IgD-negative memory B cell (primary cell): Measurements from ENCODE around the gene ARL4D. TPM values are rescaled to one million over a fixed set of nuclear protein-coding genes. Genes with fewer than 3 reads are reported as not detected.
A peak's percentile ranks its signal among the peaks of the same experiment; 100 is the strongest.
"Not testable (repeated sequence)": the region's sequence is repeated elsewhere in the genome, so short reads cannot be mapped to it uniquely, and the experiment has no call there.

ENCODE experiments used
- H3K27ac Mint-ChIP-seq, 3 donors: one replicate each; pipeline ENCODE4 v1.8.0; 2020 to 2022; ENCODE audit warnings: mild to moderate bottlenecking in 3 of 3, mixed read lengths in 3 of 3, moderate library complexity in 1 of 3
- H3K27me3 Mint-ChIP-seq: one replicate; pipeline ENCODE4 v1.8.0; 2021; ENCODE audit warnings: mixed read lengths
- H3K36me3 Mint-ChIP-seq: one replicate; pipeline ENCODE4 v1.8.0; 2020; ENCODE audit warnings: mild to moderate bottlenecking, mixed read lengths
- H3K4me1 Mint-ChIP-seq, 3 donors: one replicate each; pipeline ENCODE4 v1.8.0; 2020 to 2022; ENCODE audit warnings: mixed read lengths in 3 of 3, mild to moderate bottlenecking in 1 of 3
- H3K4me3 Mint-ChIP-seq, 4 donors: one replicate each; pipeline ENCODE4 v1.8.0; 2020 to 2022; ENCODE audit warnings: mild to moderate bottlenecking in 4 of 4, mixed read lengths in 4 of 4, moderate library complexity in 3 of 4
- H3K9me3 Mint-ChIP-seq, 3 donors: one replicate each; pipeline ENCODE4 v1.8.0; 2020 to 2021; ENCODE audit warnings: mixed read lengths in 3 of 3, mild to moderate bottlenecking in 1 of 3
- polyA plus RNA-seq: library from polyadenylated mRNA; unstranded; fragments of 300-500 nt; fragmentation: Illumina TruSeq; gene quantifications from one replicate; pipeline ENCODE4 v1.2.3, GENCODE V29; 2021

Gene ARL4D
- polyA plus RNA-seq, 1 donor from 2014 or later: 3.4 TPM

DNA sequence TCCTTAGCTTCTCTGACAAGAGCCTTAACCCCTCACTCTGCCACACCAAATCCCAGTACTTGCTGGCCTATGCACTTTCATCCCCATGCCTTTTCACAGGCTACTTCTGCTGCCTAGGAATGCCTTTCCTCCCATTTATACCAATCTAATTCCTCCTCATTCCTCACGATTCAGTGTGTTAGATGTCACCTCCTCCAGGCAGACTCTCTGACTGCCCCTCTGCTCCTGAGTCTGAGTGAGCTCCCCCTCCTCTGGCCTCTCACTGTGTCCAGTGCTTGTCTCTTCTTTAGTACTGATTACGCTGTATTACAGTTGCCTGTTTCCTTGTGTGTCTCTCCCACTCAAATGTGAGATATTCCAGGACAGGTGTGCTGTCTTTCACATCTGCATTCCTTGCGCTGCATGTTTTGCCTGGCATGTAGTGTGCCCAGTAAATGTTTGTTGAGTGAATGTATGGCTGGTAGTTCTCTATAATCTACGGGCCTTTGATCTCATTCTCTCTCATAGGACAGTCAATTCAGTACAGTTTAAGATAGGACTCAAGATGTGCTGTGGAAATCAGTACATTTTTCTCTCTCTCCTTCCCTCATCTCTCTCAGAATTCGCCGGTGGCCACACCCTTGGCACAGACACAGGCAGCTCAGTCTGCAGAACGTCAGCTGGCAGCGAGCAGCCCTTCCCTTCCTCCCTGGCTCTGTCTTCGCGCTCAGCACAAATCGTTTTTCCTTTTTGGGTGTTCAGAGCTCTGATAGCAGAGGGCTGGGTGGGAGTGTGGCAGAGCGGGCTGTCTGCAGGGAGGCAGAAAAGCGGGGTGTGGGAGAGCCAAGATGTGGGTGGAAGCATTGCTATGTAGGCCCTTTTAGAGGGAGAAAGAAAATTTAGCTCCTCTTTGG is 18.5 kb downstream of the ARL4D start:
- Mint-ChIP-seq H3K4me1 (peaks cover 0 to 1% (median 0%) of the 10 kb centered on the region in 3 donors), H3K4me3 (no peak overlapping the region), H3K9me3 (no peaks in the 10 kb centered on the region), H3K27ac (no peak overlapping the region), H3K27me3 (peaks cover 19% of the 10 kb centered on the region), H3K36me3 (peaks cover 2% of the 10 kb centered on the region)

DNA sequence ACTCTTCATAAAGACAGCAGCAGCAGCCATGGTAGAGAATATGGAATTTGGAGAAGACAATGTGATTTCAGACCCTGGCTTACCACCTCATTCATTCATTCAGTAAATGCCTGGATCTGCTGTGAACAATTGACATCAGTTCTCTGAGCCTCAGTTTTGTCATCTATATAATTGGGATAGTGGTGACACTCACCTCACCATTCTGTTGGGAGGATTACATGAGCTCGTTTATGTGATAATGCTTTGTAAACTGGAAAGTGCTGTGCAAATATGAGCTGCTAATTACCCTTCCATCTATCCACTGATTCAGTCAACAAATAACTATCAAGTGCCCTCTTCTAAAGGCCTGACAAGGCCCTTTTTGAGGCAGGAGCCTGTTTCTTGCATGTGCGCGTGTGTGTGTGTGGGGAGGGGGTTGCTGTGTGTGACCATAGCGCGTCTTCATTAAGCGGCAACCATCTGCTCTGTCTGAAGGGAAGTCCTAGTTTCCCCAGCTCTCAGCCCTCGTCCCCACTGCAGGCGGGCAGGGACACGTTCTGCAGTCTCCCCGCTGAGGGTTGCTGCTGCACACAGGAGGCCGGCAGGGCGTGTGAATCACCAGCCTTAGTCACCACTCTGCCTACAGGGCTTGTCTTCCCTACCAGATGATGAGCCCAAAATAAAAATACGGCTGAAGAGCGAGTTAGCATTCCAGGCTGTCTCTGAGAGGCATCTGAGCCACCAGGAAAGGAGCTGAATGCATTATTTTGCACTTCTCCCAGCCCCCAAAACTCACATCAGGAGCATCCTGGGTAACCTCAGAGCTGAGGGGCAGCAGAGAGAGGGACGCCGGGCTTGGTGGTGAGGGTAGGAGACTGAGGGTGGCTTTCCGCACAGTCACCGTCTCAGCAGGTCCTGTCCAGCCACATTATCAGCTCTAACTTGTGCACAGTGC is 19.9 kb downstream of the ARL4D start:
- no peaks in the 10 kb centered on the region for H3K9me3 Mint-ChIP-seq
- peaks cover 19% of the 10 kb centered on the region for H3K27me3 Mint-ChIP-seq
- peaks cover 0 to 1% (median 0%) of the 10 kb centered on the region in 3 donors for H3K4me1 Mint-ChIP-seq
- no peak overlapping the region for H3K27ac Mint-ChIP-seq
- peaks cover 2% of the 10 kb centered on the region for H3K36me3 Mint-ChIP-seq
- no peak overlapping the region for H3K4me3 Mint-ChIP-seq

DNA sequence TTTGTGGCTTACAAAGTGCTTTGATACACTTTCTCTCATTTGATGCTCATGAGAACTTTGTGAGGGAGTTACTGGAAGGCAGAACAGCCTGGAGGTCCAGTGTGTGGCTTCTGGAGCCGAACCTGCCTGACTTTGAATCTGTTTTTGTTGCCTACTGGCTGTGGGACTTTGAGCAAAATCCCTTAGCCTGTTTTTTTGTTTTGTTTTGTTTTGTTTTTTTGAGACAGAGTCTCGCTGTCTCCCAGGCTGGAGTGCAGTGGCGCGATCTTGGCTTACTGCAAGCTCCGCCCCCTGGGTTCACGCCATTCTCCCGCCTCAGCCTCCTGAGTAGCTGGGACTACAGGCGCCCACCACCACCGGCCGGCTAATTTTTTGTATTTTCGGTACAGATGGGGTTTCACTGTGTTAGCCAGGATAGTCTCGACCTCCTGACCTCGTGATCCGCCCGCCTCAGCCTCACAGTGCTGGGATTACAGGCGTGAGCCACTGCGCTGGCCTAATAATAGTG is 20.6 kb downstream of the ARL4D start:
- not testable (repeated sequence) for H3K4me1 Mint-ChIP-seq, H3K9me3 Mint-ChIP-seq, H3K27ac Mint-ChIP-seq, H3K4me3 Mint-ChIP-seq, H3K36me3 Mint-ChIP-seq
- H3K27me3 Mint-ChIP-seq: peaks cover 20% of the 10 kb centered on the region

DNA sequence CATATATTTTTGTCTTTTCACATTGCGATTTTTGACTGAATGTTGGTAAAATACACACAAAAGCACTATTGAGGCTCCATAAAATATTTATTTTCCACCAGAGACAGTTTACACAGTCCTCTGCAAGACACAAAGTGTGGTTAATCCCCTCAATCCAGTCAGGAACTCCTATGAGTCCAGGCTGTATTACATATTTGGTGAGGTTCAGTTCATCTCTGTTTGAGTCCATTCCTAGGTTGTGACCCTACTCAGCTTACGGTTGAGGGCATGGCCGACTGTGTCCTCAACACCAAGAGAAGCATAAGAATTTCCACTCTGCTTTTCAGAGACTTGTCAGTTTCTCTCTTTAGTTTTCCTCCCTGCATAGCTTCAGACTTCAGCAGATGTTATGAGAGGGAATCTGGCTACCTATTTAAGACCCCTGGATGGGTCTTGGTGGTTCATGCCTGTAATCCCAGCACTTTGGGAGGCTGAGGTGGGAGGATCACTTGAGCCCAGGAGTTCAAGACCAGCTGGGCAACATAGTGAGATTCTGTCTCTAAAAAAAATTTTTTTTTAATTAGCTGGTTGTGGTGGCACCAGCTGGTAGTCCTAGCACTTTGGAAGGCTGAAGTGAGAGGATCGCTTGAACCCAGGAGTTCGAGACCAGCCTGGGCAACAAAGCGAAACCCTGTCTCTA is 25.1 kb downstream of the ARL4D start:
- H3K4me1 Mint-ChIP-seq: no peaks in the 10 kb centered on the region
- no peaks in the 10 kb centered on the region for H3K36me3 Mint-ChIP-seq
- H3K27me3 Mint-ChIP-seq: peaks cover 10% of the 10 kb centered on the region
- no peaks in the 10 kb centered on the region for H3K9me3 Mint-ChIP-seq
- H3K27ac Mint-ChIP-seq: no peak overlapping the region
- H3K4me3 Mint-ChIP-seq: no peak overlapping the region

GRCh38 chr17:43427362-43428043 is 28.7 kb downstream of the ARL4D start:
- H3K27ac Mint-ChIP-seq: no peak overlapping the region
- H3K4me1 Mint-ChIP-seq: peaks cover 0 to 4% (median 3%) of the 10 kb centered on the region in 3 donors
- no peak overlapping the region for H3K4me3 Mint-ChIP-seq
- peaks cover 17% of the 10 kb centered on the region for H3K27me3 Mint-ChIP-seq
- no peaks in the 10 kb centered on the region for H3K36me3 Mint-ChIP-seq
- H3K9me3 Mint-ChIP-seq: no peaks in the 10 kb centered on the region

GRCh38 chr17:43428524-43428923 is 29.7 kb downstream of the ARL4D start:
- Mint-ChIP-seq H3K4me1 (peaks cover 0 to 4% (median 3%) of the 10 kb centered on the region in 3 donors), H3K27me3 (peaks cover 17% of the 10 kb centered on the region), H3K27ac (no peak overlapping the region), H3K36me3 (no peaks in the 10 kb centered on the region), H3K9me3 (no peaks in the 10 kb centered on the region), H3K4me3 (no peak overlapping the region)

- Mint-ChIP-seq H3K4me3 (no peak overlapping the region), H3K27ac (no peak overlapping the region), H3K9me3 (no peaks in the 10 kb centered on the region), H3K27me3 (peaks cover 23% of the 10 kb centered on the region), H3K36me3 (no peaks in the 10 kb centered on the region), H3K4me1 (peaks cover 0 to 4% (median 3%) of the 10 kb centered on the region in 3 donors)
Observed at GRCh38 chr17:43430936-43431713, 32.3 kb downstream of the ARL4D start.

GRCh38 chr17:43431714-43432523 is 33.1 kb downstream of the ARL4D start:
- no peaks in the 10 kb centered on the region for H3K9me3 Mint-ChIP-seq
- peak overlapping the region in 1 of 3 donors; percentile 17 for H3K27ac Mint-ChIP-seq
- H3K27me3 Mint-ChIP-seq: peaks cover 21% of the 10 kb centered on the region
- H3K4me1 Mint-ChIP-seq: peaks cover 0 to 4% (median 3%) of the 10 kb centered on the region in 3 donors
- peak overlapping the region in 1 of 4 donors; percentile 12 for H3K4me3 Mint-ChIP-seq
- no peaks in the 10 kb centered on the region for H3K36me3 Mint-ChIP-seq

- Mint-ChIP-seq H3K4me1 (peaks cover 0 to 3% (median 3%) of the 10 kb centered on the region in 3 donors), H3K27me3 (peaks cover 24% of the 10 kb centered on the region), H3K36me3 (no peaks in the 10 kb centered on the region), H3K9me3 (no peaks in the 10 kb centered on the region), H3K4me3 (no peak overlapping the region), H3K27ac (no peak overlapping the region)
Observed at GRCh38 chr17:43434902-43435319, 36.1 kb downstream of the ARL4D start.

- H3K27ac Mint-ChIP-seq: no peak overlapping the region
- H3K9me3 Mint-ChIP-seq: no peaks in the 10 kb centered on the region
- peaks cover 17% of the 10 kb centered on the region for H3K27me3 Mint-ChIP-seq
- H3K4me1 Mint-ChIP-seq: no peaks in the 10 kb centered on the region
- H3K36me3 Mint-ChIP-seq: peaks cover 3% of the 10 kb centered on the region
- H3K4me3 Mint-ChIP-seq: no peak overlapping the region
Observed at GRCh38 chr17:43437756-43438155, 39.0 kb downstream of the ARL4D start.

DNA sequence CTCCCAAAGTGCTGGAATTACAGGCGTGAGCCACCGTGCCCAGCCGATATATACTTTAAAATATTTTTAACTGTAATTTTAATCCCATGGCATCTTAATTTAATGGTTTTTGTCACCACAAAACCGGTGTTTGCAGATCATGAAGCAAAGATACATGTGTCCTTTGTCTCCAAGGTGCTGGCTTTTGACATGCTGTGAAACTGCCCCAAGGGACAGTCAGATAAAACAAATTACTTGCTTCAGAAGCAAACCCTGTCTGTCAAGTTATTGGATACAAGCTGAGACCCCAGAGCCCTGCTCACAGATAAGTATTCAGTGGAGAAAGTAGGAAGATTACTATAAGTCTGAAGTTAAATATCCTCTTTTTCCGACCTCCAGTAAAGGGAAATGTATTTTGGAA is 39.8 kb downstream of the ARL4D start:
- Mint-ChIP-seq H3K4me3 (no peak overlapping the region), H3K9me3 (no peaks in the 10 kb centered on the region), H3K36me3 (peaks cover 3% of the 10 kb centered on the region), H3K4me1 (no peaks in the 10 kb centered on the region), H3K27me3 (peaks cover 17% of the 10 kb centered on the region), H3K27ac (peak overlapping the region in 1 of 3 donors; percentile 53)

- H3K36me3 Mint-ChIP-seq: peaks cover 3% of the 10 kb centered on the region
- no peaks in the 10 kb centered on the region for H3K9me3 Mint-ChIP-seq
- peaks cover 17% of the 10 kb centered on the region for H3K27me3 Mint-ChIP-seq
Observed at GRCh38 chr17:43439041-43439440, 40.2 kb downstream of the ARL4D start.

GRCh38 chr17:43442711-43443110 is 43.9 kb downstream of the ARL4D start:
- H3K27me3 Mint-ChIP-seq: peaks cover 3% of the 10 kb centered on the region
- peaks cover 3% of the 10 kb centered on the region for H3K36me3 Mint-ChIP-seq

More at GRCh38 chr17:43439041-43439440, 40.2 kb downstream of the ARL4D start:
- Mint-ChIP-seq H3K4me1 (no peaks in the 10 kb centered on the region), H3K27ac (peak overlapping the region in 1 of 3 donors; percentile 53), H3K4me3 (no peak overlapping the region)

More at GRCh38 chr17:43442711-43443110, 43.9 kb downstream of the ARL4D start:
- H3K4me1 Mint-ChIP-seq: no peaks in the 10 kb centered on the region
- no peak overlapping the region for H3K4me3 Mint-ChIP-seq
- H3K9me3 Mint-ChIP-seq: no peaks in the 10 kb centered on the region
- H3K27ac Mint-ChIP-seq: no peak overlapping the region
